Measurements from ENCODE around the gene SLC22A1.
A peak's percentile ranks its signal among the peaks of the same experiment; 100 is the strongest.
"Not testable (repeated sequence)": the region's sequence is repeated elsewhere in the genome, so short reads cannot be mapped to it uniquely, and the experiment has no call there.

SLC22A1 gene

GRCh38 chr6:160104821-160105517 lies 16.6 kb upstream of the SLC22A1 start:
- Mint-ChIP-seq H3K9me3 (no peaks in the 10 kb centered on the region), H3K27ac (peak overlapping the region; percentile 20), H3K4me1 (no peaks in the 10 kb centered on the region), H3K4me3 (no peak overlapping the region), H3K27me3 (no peaks in the 10 kb centered on the region), H3K36me3 (peaks cover 50 to 78% of the 10 kb centered on the region in 2 donors)
- ATAC-seq (replicated peaks) (no peak), DNase-seq (no peak)

- DNase-seq = no peak
- Mint-ChIP-seq H3K4me1 (no peaks in the 10 kb centered on the region), H3K36me3 (peaks cover 56 to 78% of the 10 kb centered on the region in 2 donors), H3K9me3 (no peaks in the 10 kb centered on the region), H3K27ac (no peak overlapping the region), H3K27me3 (no peaks in the 10 kb centered on the region), H3K4me3 (no peak overlapping the region)
- ATAC-seq (replicated peaks) = no peak
Measured at GRCh38 chr6:160106010-160106409, 15.6 kb upstream of the SLC22A1 start.

DNA sequence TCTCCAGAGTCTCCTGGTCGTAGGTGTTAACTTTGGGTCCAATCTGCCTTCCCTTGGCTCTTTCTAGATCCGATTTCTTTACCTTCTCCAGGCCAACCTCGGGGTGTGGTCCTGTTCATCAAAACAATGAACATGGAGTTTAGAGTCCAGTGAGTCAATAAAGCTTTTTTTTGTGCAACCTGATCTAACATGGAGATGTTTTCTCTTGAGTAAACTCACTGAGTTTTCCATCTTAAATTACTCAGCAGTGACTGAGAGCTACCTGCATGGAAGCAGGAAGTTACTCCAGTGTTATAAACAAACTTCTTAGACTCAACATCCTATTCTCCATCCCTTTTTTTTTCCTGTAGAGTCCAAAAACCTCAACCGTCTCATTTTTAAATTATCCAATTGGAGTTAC lies 14.9 kb upstream of the SLC22A1 start:
- ATAC-seq (replicated peaks) = no peak
- Mint-ChIP-seq H3K4me3 (no peak overlapping the region), H3K4me1 (no peaks in the 10 kb centered on the region), H3K27ac (no peak overlapping the region), H3K36me3 (peaks cover 52 to 73% of the 10 kb centered on the region in 2 donors), H3K27me3 (no peaks in the 10 kb centered on the region), H3K9me3 (no peaks in the 10 kb centered on the region)
- no peak for DNase-seq

- ATAC-seq (replicated peaks) = no peak
- Mint-ChIP-seq H3K36me3 (peaks cover 42 to 66% of the 10 kb centered on the region in 2 donors), H3K27me3 (no peaks in the 10 kb centered on the region), H3K27ac (no peak overlapping the region), H3K4me3 (no peak overlapping the region), H3K9me3 (no peaks in the 10 kb centered on the region), H3K4me1 (no peaks in the 10 kb centered on the region)
- DNase-seq = no peak
Measured at GRCh38 chr6:160108077-160108476, 13.5 kb upstream of the SLC22A1 start.

DNA sequence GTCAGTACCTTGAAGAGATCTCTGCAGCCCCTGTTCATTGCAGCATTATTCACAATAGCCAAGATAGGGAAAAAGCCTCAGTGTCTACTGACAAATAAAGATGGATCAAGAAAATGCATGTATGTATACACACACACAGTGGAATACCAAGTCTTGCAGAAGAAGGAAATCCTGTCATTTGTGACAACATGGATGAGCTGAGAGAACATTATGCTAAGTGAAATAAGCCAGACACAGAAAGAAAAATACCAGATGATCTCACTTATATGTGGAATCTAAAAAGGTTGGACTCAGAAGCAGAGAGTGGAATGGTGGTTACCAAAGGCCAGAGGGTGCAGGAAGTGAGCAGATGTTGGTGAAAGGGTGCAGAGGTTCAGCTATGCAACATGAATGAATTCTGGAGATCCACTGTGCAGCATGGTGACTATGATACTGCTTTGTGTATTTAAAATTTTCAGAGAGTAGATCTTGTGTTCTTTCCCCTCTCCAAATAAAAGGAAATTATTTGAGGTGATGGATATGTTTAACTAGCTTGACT lies 11.0 kb upstream of the SLC22A1 start:
- DNase-seq (no peak), ATAC-seq (replicated peaks) (no peak)
- H3K27me3 Mint-ChIP-seq = no peaks in the 10 kb centered on the region
- H3K9me3 Mint-ChIP-seq = no peaks in the 10 kb centered on the region
- H3K4me3 Mint-ChIP-seq = no peak overlapping the region
- no peaks in the 10 kb centered on the region for H3K4me1 Mint-ChIP-seq
- no peak overlapping the region for H3K27ac Mint-ChIP-seq
- H3K36me3 Mint-ChIP-seq = peaks cover 32 to 63% of the 10 kb centered on the region in 2 donors

GRCh38 chr6:160111806-160112205 lies 9.8 kb upstream of the SLC22A1 start:
- H3K36me3 Mint-ChIP-seq = peaks cover 36 to 65% of the 10 kb centered on the region in 2 donors
- no peaks in the 10 kb centered on the region for H3K4me1 Mint-ChIP-seq
- no peak overlapping the region for H3K4me3 Mint-ChIP-seq
- no peaks in the 10 kb centered on the region for H3K27me3 Mint-ChIP-seq
- H3K9me3 Mint-ChIP-seq = no peaks in the 10 kb centered on the region
- no peak for DNase-seq
- no peak overlapping the region for H3K27ac Mint-ChIP-seq
- ATAC-seq (replicated peaks) = no peak

GRCh38 chr6:160112628-160113299 lies 8.9 kb upstream of the SLC22A1 start:
- DNase-seq (no peak), ATAC-seq (replicated peaks) (no peak)
- Mint-ChIP-seq H3K4me3 (no peak overlapping the region), H3K9me3 (peaks cover 2 to 3% of the 10 kb centered on the region in 2 donors), H3K27me3 (no peaks in the 10 kb centered on the region), H3K4me1 (no peaks in the 10 kb centered on the region), H3K27ac (no peak overlapping the region), H3K36me3 (peaks cover 46 to 68% of the 10 kb centered on the region in 2 donors)

DNA sequence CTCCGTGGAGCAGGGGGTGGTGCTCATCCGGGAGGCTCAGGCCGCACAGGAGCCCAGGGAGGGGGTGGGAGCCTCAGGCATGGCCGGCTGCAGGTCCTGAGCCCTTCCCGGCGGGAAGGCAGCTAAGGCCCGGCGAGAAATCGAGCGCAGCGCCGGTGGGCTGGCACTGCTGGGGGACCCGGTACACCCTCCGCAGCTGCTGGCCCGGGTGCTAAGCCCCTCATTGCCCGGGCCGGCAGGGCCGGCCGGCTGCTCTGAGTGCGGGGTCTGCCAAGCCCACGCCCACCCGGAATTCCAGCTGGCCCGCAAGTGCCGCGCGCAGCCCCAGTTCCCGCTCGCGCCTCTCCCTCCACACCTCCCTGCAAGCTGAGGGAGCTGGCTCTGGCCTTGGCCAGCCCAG lies 7.1 kb upstream of the SLC22A1 start:
- H3K9me3 Mint-ChIP-seq; DNase-seq; H3K4me3 Mint-ChIP-seq; H3K27ac Mint-ChIP-seq; H3K27me3 Mint-ChIP-seq; ATAC-seq (replicated peaks); H3K4me1 Mint-ChIP-seq: not testable (repeated sequence)
- peaks cover 54 to 66% of the 10 kb centered on the region in 2 donors for H3K36me3 Mint-ChIP-seq

DNA sequence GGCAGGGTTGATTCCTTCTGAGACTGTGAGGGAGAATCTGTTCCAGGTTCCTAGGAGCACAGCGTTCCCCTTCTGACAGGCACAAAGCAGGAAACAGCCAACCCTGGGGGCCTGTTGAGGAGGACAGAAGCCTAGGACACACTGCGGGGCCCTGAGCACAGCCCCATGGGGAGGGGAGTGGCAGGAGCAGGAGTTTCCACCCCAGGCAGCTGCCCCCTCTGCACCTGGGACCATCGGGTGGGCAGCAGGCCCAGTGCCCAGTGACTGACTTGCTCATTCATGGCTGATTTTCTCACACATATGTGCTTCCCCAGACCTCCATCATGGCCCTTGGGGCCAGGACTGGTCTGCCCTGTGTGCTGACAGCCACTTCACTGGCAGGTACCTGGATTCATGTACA lies 6.2 kb upstream of the SLC22A1 start:
- Mint-ChIP-seq H3K27ac (no peak overlapping the region), H3K4me1 (no peaks in the 10 kb centered on the region), H3K36me3 (peaks cover 49 to 70% of the 10 kb centered on the region in 2 donors), H3K4me3 (no peak overlapping the region), H3K27me3 (no peaks in the 10 kb centered on the region), H3K9me3 (peaks cover 3% of the 10 kb centered on the region in 2 donors)
- no peak for ATAC-seq (replicated peaks)
- no peak for DNase-seq

- no peak for DNase-seq
- Mint-ChIP-seq H3K36me3 (peaks cover 49 to 70% of the 10 kb centered on the region in 2 donors), H3K4me3 (no peak overlapping the region), H3K4me1 (no peaks in the 10 kb centered on the region), H3K27me3 (no peaks in the 10 kb centered on the region), H3K27ac (no peak overlapping the region), H3K9me3 (peaks cover 3% of the 10 kb centered on the region in 2 donors)
- no peak for ATAC-seq (replicated peaks)
Measured at GRCh38 chr6:160116411-160116810, 5.2 kb upstream of the SLC22A1 start.

GRCh38 chr6:160117137-160117536 lies 4.5 kb upstream of the SLC22A1 start:
- Mint-ChIP-seq H3K4me1 (no peaks in the 10 kb centered on the region), H3K4me3 (no peak overlapping the region), H3K36me3 (peaks cover 54 to 71% of the 10 kb centered on the region in 2 donors), H3K9me3 (peaks cover 3% of the 10 kb centered on the region in 2 donors), H3K27ac (no peak overlapping the region), H3K27me3 (no peaks in the 10 kb centered on the region)
- ATAC-seq (replicated peaks) = no peak
- no peak for DNase-seq

- H3K27me3 Mint-ChIP-seq = no peaks in the 10 kb centered on the region
- H3K27ac Mint-ChIP-seq = no peak overlapping the region
- no peaks in the 10 kb centered on the region for H3K4me1 Mint-ChIP-seq
- DNase-seq (no peak), ATAC-seq (replicated peaks) (no peak)
- no peak overlapping the region for H3K4me3 Mint-ChIP-seq
- peaks cover 55 to 76% of the 10 kb centered on the region in 2 donors for H3K36me3 Mint-ChIP-seq
- peaks cover 3% of the 10 kb centered on the region in 2 donors for H3K9me3 Mint-ChIP-seq
Measured at GRCh38 chr6:160118620-160119229, 2.9 kb upstream of the SLC22A1 start.

DNA sequence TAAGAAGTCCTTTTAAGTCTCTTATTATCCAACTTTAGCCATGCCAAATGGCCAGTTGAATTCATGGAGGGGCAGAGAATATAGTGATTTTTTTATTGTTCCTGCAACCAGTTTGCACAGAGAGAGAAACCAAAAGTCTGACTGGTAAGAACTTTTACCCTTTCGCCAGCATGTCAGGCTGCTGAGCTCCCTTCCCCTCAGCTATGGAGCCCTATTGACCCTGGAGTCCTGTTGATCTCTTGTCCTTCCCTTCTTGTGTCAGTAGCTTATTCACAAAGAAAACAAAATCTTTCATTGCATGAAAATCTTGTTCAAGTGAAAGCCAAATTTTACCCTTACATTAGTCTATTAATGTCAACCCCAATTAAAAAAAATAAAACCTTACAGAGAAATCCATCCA lies 1.5 kb upstream of the SLC22A1 start:
- Mint-ChIP-seq H3K36me3 (peaks cover 59 to 79% of the 10 kb centered on the region in 2 donors), H3K9me3 (peaks cover 3% of the 10 kb centered on the region in 2 donors), H3K4me3 (no peak overlapping the region), H3K4me1 (no peaks in the 10 kb centered on the region), H3K27ac (no peak overlapping the region), H3K27me3 (no peaks in the 10 kb centered on the region)
- ATAC-seq (replicated peaks) = no peak
- DNase-seq = no peak

DNA sequence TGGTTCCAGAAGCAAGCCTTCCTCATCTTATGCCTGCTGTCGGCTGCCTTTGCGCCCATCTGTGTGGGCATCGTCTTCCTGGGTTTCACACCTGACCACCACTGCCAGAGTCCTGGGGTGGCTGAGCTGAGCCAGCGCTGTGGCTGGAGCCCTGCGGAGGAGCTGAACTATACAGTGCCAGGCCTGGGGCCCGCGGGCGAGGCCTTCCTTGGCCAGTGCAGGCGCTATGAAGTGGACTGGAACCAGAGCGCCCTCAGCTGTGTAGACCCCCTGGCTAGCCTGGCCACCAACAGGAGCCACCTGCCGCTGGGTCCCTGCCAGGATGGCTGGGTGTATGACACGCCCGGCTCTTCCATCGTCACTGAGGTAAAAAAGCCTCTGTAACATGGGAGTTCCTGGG lies 366 bp downstream of the SLC22A1 start:
- Mint-ChIP-seq H3K27me3 (no peaks in the 10 kb centered on the region), H3K36me3 (peaks cover 46 to 63% of the 10 kb centered on the region in 2 donors), H3K4me1 (no peaks in the 10 kb centered on the region), H3K4me3 (no peak overlapping the region), H3K9me3 (peaks cover 3% of the 10 kb centered on the region in 2 donors), H3K27ac (no peak overlapping the region)
- no peak for DNase-seq
- no peak for ATAC-seq (replicated peaks)

Data from stimulated activated naive B cell treated with anti-CD40 and anti-IgM and Interleukin-4, amounts not matched to agents 10 μg/mL and 1 μg/mL and 100 μg/mL, for 72 hours (primary cell).